Measurements from ENCODE around the gene CREB3L2. TPM values are rescaled to one million over a fixed set of nuclear protein-coding genes. Genes with fewer than 3 reads are reported as not detected.
A peak's percentile ranks its signal among the peaks of the same experiment; 100 is the strongest.

The CREB3L2 gene
- total RNA-seq, 1 donor from 2014 or later = 8.4 TPM

GRCh38 chr7:137934941-137935883 is 66.7 kb downstream of the CREB3L2 start:
- Histone ChIP-seq H3K36me3 (ENCODE audit: control insufficient read depth, insufficient read depth, low read length) (no peaks in the 10 kb centered on the region), H3K27me3 (ENCODE audit: control insufficient read depth, insufficient read depth, low read length) (no peaks in the 10 kb centered on the region), H3K4me3 (ENCODE audit: low read depth, low read length) (no peak overlapping the region)
- TF ChIP-seq, protein P1, sequence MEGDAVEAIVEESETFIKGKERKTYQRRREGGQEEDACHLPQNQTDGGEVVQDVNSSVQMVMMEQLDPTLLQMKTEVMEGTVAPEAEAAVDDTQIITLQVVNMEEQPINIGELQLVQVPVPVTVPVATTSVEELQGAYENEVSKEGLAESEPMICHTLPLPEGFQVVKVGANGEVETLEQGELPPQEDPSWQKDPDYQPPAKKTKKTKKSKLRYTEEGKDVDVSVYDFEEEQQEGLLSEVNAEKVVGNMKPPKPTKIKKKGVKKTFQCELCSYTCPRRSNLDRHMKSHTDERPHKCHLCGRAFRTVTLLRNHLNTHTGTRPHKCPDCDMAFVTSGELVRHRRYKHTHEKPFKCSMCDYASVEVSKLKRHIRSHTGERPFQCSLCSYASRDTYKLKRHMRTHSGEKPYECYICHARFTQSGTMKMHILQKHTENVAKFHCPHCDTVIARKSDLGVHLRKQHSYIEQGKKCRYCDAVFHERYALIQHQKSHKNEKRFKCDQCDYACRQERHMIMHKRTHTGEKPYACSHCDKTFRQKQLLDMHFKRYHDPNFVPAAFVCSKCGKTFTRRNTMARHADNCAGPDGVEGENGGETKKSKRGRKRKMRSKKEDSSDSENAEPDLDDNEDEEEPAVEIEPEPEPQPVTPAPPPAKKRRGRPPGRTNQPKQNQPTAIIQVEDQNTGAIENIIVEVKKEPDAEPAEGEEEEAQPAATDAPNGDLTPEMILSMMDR (IDR thresholded peaks at IDR 0.05; ENCODE audit: insufficient read depth, low read length, severe bottlenecking) = no peak
- FAIRE-seq (no peak), DNase-seq (ENCODE audit: low read depth) (no peak)

- FAIRE-seq = no peak
- DNase-seq (ENCODE audit: low read depth) = peak; percentile 88
- TF ChIP-seq, protein P1 (IDR thresholded peaks at IDR 0.05; ENCODE audit: insufficient read depth, low read length, severe bottlenecking) = no peak
- no peak overlapping the region for H3K4me3 ChIP-seq (ENCODE audit: low read depth, low read length)
- H3K36me3 ChIP-seq (ENCODE audit: control insufficient read depth, insufficient read depth, low read length) = no peaks in the 10 kb centered on the region
- no peaks in the 10 kb centered on the region for H3K27me3 ChIP-seq (ENCODE audit: control insufficient read depth, insufficient read depth, low read length)
Measured at GRCh38 chr7:137934176-137934826, 67.6 kb downstream of the CREB3L2 start.

DNA sequence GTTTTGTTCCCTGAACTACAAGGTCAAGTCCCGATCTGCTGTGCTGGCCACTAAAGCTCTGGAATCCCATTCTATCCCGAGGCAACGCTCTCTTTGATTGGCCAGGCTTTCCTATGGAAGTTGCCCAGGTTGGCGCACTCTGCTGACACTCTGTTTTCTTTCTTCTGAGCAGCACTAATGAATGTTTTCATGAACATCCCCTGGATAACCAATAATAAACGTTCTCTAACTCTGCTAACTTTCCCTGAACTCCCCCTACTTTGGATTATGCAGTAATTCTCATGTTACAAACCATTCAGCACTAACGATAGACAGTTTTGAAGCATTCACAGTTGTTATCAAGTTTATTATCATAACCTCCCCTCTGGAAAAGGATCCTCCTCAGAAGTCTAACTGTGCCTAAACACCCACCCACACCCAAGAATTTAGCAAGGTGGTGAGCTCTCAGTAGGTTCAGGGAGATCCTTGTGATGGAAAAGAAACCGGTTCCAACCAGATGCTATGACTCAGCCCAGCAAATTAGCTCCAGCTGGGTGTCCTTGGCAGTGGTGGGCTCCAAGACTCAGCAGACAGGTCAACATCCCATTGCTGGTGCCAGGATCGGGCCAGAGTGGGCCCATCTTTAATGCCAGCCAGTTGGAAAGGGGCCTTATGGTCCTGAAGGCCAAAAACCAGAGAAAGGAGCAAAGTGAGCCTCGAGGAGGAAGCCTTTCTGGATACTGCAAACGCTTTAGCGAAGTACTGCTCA is 68.4 kb downstream of the CREB3L2 start:
- no peak overlapping the region for H3K4me3 ChIP-seq (ENCODE audit: low read depth, low read length)

DNA sequence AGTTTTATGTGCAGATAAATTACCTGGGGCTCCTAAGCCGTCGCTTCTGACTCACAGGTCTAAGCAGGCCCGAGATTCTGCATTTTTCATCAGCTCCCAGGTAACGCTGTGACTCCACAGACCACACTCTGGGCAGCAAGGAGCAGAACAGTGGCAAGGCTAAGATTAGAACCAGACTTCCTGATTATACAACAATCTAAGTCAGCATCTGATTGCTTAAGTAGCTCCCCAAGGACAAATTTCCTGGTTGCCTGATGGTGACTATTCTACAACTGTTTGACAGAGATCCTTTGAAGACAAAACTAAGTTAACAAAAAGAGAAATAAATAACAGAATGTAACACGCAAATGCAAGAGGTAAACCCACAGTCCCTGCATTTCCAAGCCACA is 69.0 kb downstream of the CREB3L2 start:
- H3K36me3 ChIP-seq (ENCODE audit: control insufficient read depth, insufficient read depth, low read length) = peaks cover 3% of the 10 kb centered on the region
- DNase-seq (ENCODE audit: low read depth) = peak; percentile 92
- no peaks in the 10 kb centered on the region for H3K27me3 ChIP-seq (ENCODE audit: control insufficient read depth, insufficient read depth, low read length)
- H3K4me3 ChIP-seq (ENCODE audit: low read depth, low read length) = no peak overlapping the region
- no peak for FAIRE-seq
- TF ChIP-seq, protein P1 (IDR thresholded peaks at IDR 0.05; ENCODE audit: insufficient read depth, low read length, severe bottlenecking) = no peak

More for the DNA sequence above, 68.4 kb downstream of the CREB3L2 start:
- TF ChIP-seq, protein P1 (IDR thresholded peaks at IDR 0.05; ENCODE audit: insufficient read depth, low read length, severe bottlenecking) = no peak
- Histone ChIP-seq H3K36me3 (ENCODE audit: control insufficient read depth, insufficient read depth, low read length) (peaks cover 1% of the 10 kb centered on the region), H3K27me3 (ENCODE audit: control insufficient read depth, insufficient read depth, low read length) (no peaks in the 10 kb centered on the region)
- FAIRE-seq (no peak), DNase-seq (ENCODE audit: low read depth) (peak; percentile 58)

- FAIRE-seq = no peak
- Histone ChIP-seq H3K27me3 (ENCODE audit: control insufficient read depth, insufficient read depth, low read length) (no peaks in the 10 kb centered on the region), H3K36me3 (ENCODE audit: control insufficient read depth, insufficient read depth, low read length) (peaks cover 5% of the 10 kb centered on the region), H3K4me3 (ENCODE audit: low read depth, low read length) (no peak overlapping the region)
- TF ChIP-seq, protein P1 (IDR thresholded peaks at IDR 0.05; ENCODE audit: insufficient read depth, low read length, severe bottlenecking) = no peak
- no peak for DNase-seq (ENCODE audit: low read depth)
Measured at GRCh38 chr7:137931823-137932222, 70.1 kb downstream of the CREB3L2 start.

Measured in bronchial epithelial cell (primary cell).